ENCODE data around the gene RPL13.

- TF ChIP-seq, protein P1, sequence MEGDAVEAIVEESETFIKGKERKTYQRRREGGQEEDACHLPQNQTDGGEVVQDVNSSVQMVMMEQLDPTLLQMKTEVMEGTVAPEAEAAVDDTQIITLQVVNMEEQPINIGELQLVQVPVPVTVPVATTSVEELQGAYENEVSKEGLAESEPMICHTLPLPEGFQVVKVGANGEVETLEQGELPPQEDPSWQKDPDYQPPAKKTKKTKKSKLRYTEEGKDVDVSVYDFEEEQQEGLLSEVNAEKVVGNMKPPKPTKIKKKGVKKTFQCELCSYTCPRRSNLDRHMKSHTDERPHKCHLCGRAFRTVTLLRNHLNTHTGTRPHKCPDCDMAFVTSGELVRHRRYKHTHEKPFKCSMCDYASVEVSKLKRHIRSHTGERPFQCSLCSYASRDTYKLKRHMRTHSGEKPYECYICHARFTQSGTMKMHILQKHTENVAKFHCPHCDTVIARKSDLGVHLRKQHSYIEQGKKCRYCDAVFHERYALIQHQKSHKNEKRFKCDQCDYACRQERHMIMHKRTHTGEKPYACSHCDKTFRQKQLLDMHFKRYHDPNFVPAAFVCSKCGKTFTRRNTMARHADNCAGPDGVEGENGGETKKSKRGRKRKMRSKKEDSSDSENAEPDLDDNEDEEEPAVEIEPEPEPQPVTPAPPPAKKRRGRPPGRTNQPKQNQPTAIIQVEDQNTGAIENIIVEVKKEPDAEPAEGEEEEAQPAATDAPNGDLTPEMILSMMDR (IDR thresholded peaks at IDR 0.05) = no peak
- TF ChIP-seq POLR2A (IDR thresholded peaks at IDR 0.05) = no peak
- no peak for TF ChIP-seq EP300 (IDR thresholded peaks at IDR 0.05; ENCODE audit: low read depth)
- TF ChIP-seq POLR2AphosphoS5 (IDR thresholded peaks at IDR 0.05) = no peak
Measured at GRCh38 chr16:89529097-89529496, 31.4 kb upstream of the RPL13 start.
